A549 (cell line): ENCODE data around the gene DTWD2. TPM values are rescaled to one million over a fixed set of nuclear protein-coding genes. Genes with fewer than 3 reads are reported as not detected.

Experiments used
- ATAC-seq, 2 experiments: fragments of 200-7000 bp in 1 of 2; fragments of >200 bp in 1 of 2; cut with Nextera tagmentation in 1 of 2; cut with Tn5 transposase in 1 of 2; 3 replicates each; pipeline versions ENCODE4 v1.8.0 to v1.9.1; 2018 to 2020; ENCODE audit warnings: mild to moderate bottlenecking in 1 of 2, moderate library complexity in 1 of 2
- CTCF ChIA-PET: fragments of 300-600 bp; sonication (Branson Sonifier 250); formaldehyde crosslinking; extraction: SDS; loops from one replicate; lab custom pipeline; 2021; ENCODE audit warnings: antibody characterized with exemption, inconsistent platforms; lab: Yijun Ruan, JAX
- POLR2A ChIA-PET: fragments of 350-600 bp; formaldehyde crosslinking; extraction: SDS; loops from one replicate; lab custom pipeline; 2021; ENCODE audit warnings: antibody characterized with exemption, inconsistent platforms; lab: Yijun Ruan, JAX
- DNase-seq, 2 experiments: peaks; one replicate each; pipeline versions ENCODE4 v3.0.0 to v3.0.0-alpha.2; 2011 to 2016; ENCODE audit warnings: low read depth in 1 of 2, low spot score in 1 of 2
- FAIRE-seq: peaks from 2 replicates; lab custom pipeline; 2011; peaks lifted over from hg19 to GRCh38; lab: Jason Lieb, UNC
- H3K27ac ChIP-seq, 2 experiments: fragments of >200 bp; sonication (Bioruptor Twin); formaldehyde crosslinking; 3 replicates each; pipeline ENCODE4 v1.5.1; 2016 to 2017
- H3K4me1 ChIP-seq: fragments of >200 bp; sonication (Bioruptor Twin); formaldehyde crosslinking; 3 replicates; pipeline ENCODE4 v1.6.1; 2016
- H3K4me2 ChIP-seq: fragments of >200 bp; sonication (Bioruptor Twin); formaldehyde crosslinking; 3 replicates; pipeline ENCODE4 v1.6.1; 2016
- H3K4me3 ChIP-seq: fragments of >200 bp; sonication (Bioruptor Twin); formaldehyde crosslinking; 3 replicates; pipeline ENCODE4 v1.5.1; 2016
- H3K9me3 ChIP-seq: fragments of >200 bp; sonication (Bioruptor Twin); formaldehyde crosslinking; 3 replicates; pipeline ENCODE4 v1.6.1; 2016
- BHLHE40 ChIP-seq: IDR thresholded peaks from 2 replicates; pipeline ENCODE4 v1.6.1; 2012; ENCODE audit warnings: low read depth, low read length, inconsistent platforms
- CBX2 ChIP-seq: fragments of 200-600 bp; sonication (generic); IDR thresholded peaks from 2 replicates; pipeline ENCODE4 v1.6.1; 2016; ENCODE audit warnings: low read depth, mild to moderate bottlenecking, borderline replicate concordance
- ELK1 ChIP-seq: fragments of 150-350 bp; IDR thresholded peaks from 2 replicates; pipeline ENCODE4 v1.6.1; 2014; ENCODE audit warnings: low read depth, mild to moderate bottlenecking, low read length
- FOSL2 ChIP-seq, 2 experiments: fragments of 450-650 bp in 1 of 2; fragments of >200 bp in 1 of 2; sonication (Bioruptor Twin) in 1 of 2; formaldehyde crosslinking; IDR thresholded peaks; 2 replicates each; pipeline versions ENCODE4 v1.5.0 to v1.6.1; 2016 to 2020; ENCODE audit warnings: mild to moderate bottlenecking in 1 of 2, moderate library complexity in 1 of 2
- HDAC2 ChIP-seq: fragments of 200-600 bp; sonication (generic); IDR thresholded peaks from 2 replicates; pipeline ENCODE4 v1.6.1; 2016
- HEYL ChIP-seq: fragments of 250-450 bp; sonication (Bioruptor Pico); IDR thresholded peaks from 2 replicates; pipeline ENCODE4 v1.8.0; 2021; ENCODE audit warnings: mild to moderate bottlenecking, moderate library complexity
- HMGXB4 ChIP-seq: fragments of 250-450 bp; sonication (Bioruptor Pico); IDR thresholded peaks from 2 replicates; pipeline ENCODE4 v1.5.0; 2021; ENCODE audit warnings: mild to moderate bottlenecking, moderate library complexity, borderline replicate concordance
- KDM1A ChIP-seq: fragments of 200-600 bp; sonication (generic); IDR thresholded peaks from 2 replicates; pipeline ENCODE4 v1.6.1; 2016; ENCODE audit warnings: low read depth, mild to moderate bottlenecking
- KDM5A ChIP-seq: fragments of 200-600 bp; sonication (generic); IDR thresholded peaks from 2 replicates; pipeline ENCODE4 v1.6.1; 2016; ENCODE audit warnings: antibody characterized with exemption, mild to moderate bottlenecking
- MYC ChIP-seq: IDR thresholded peaks from 2 replicates; pipeline ENCODE4 v1.6.1; 2012; ENCODE audit warnings: mild to moderate bottlenecking, inconsistent platforms, low read length, improper control_type of control experiment, borderline replicate concordance
- PHF8 ChIP-seq: fragments of 200-600 bp; sonication (generic); IDR thresholded peaks from 2 replicates; pipeline ENCODE4 v1.6.1; 2016; ENCODE audit warnings: low read depth, mild to moderate bottlenecking, antibody characterized with exemption, moderate library complexity, borderline replicate concordance
- RARB ChIP-seq: fragments of 250-450 bp; sonication (Bioruptor Pico); IDR thresholded peaks from 2 replicates; pipeline ENCODE4 v1.8.0; 2021; ENCODE audit warnings: mild to moderate bottlenecking, moderate library complexity
- RCOR1 ChIP-seq: fragments of 150-350 bp; IDR thresholded peaks from 2 replicates; pipeline ENCODE4 v1.6.1; 2014; ENCODE audit warnings: antibody characterized with exemption, low read length, low read depth
- RNF2 ChIP-seq: fragments of 200-600 bp; sonication (generic); IDR thresholded peaks from 2 replicates; pipeline ENCODE4 v1.6.1; 2016; ENCODE audit warnings: low read depth, mild to moderate bottlenecking, antibody characterized with exemption, moderate library complexity, borderline replicate concordance
- TP53 ChIP-seq: fragments of 250-450 bp; sonication (Bioruptor Pico); IDR thresholded peaks from 2 replicates; pipeline ENCODE4 v1.5.0; 2021; ENCODE audit warnings: mild to moderate bottlenecking, moderate library complexity
- ZC3H11A ChIP-seq: fragments of 450-650 bp; IDR thresholded peaks from 2 replicates; pipeline ENCODE4 v1.6.1; 2014; ENCODE audit warnings: antibody characterized with exemption, mild to moderate bottlenecking
- ZFP36 ChIP-seq: fragments of 450-650 bp; IDR thresholded peaks from 2 replicates; pipeline ENCODE4 v1.6.1; 2014; ENCODE audit warnings: borderline replicate concordance; ENCODE audit not compliant: partially characterized antibody
- WGBS: methylation state at CpG from one replicate; pipeline ENCODE4 v1.1.6; 2017; ENCODE audit errors: missing lambda C conversion rate; 5-methylcytosine and 5-hydroxymethylcytosine counted together
- polyA plus RNA-seq, 4 experiments: library from polyadenylated mRNA; depleted of rRNA in 3 of 4; stranded (reverse); fragments of >200 nt; fragmentation: RNase III in 1 of 4; extraction: RNeasy Plus Mini Kit Qiagen cat#74134 plus additional on column Dnase treatment in 1 of 4; gene quantifications; 2 replicates in 3 of 4; 3 replicates in 1 of 4; pipeline ENCODE4 v1.2.3, GENCODE V29; 2011 to 2017

DTWD2 gene
- polyA plus RNA-seq, 2 of the 4 experiments (the other 2 are of a cell fraction) = 3.7 to 4.8 TPM

- TF ChIP-seq RNF2 (no peak), RARB (CRISPR knock-in tag) (no peak)
Measured at GRCh38 chr5:119032656-119033055, 44.3 kb upstream of the DTWD2 start (continued).

- POLR2A ChIA-PET = no interaction called here
- WGBS = 61% methylated on average over 4 of the region's 4 CpGs
- no peak overlapping the region for H3K4me3 ChIP-seq
Measured at GRCh38 chr5:119031905-119032304, 43.6 kb upstream of the DTWD2 start.

GRCh38 chr5:119031011-119031886, 42.9 kb upstream of the DTWD2 start:
- Histone ChIP-seq H3K4me3 (no peak overlapping the region), H3K9me3 (no peaks in the 10 kb centered on the region), H3K4me1 (peaks cover 7% of the 10 kb centered on the region; the same call in 2 of the 3 replicates), H3K27ac (no peak overlapping the region), H3K4me2 (no peak overlapping the region)
- ChIA-PET POLR2A (no interaction called here), CTCF (interaction anchor here (0.6 to 1.5 kb wide), 5 partner anchors 9 to 381 kb away, joined by 3 to 8 read pairs (median 3); partner anchors contain the start of gene DTWD2)
- FAIRE-seq = no peak
- 74% methylated on average over 5 of the region's 5 CpGs for WGBS
- DNase-seq = no peak
- ATAC-seq = no peak
- TF ChIP-seq BHLHE40 = no peak
- no peak for TF ChIP-seq KDM1A
- TF ChIP-seq CBX2 = no peak
- no peak for TF ChIP-seq HMGXB4
- TF ChIP-seq TP53 (CRISPR knock-in tag) = no peak
- TF ChIP-seq ZFP36 = no peak
- TF ChIP-seq FOSL2 (IDR thresholded peaks at IDR 0.05) = no peak
- no peak for TF ChIP-seq FOSL2 (CRISPR knock-in tag; IDR thresholded peaks at IDR 0.05)
- TF ChIP-seq HDAC2 = no peak
- TF ChIP-seq ZC3H11A = no peak

More at GRCh38 chr5:119031905-119032304, 43.6 kb upstream of the DTWD2 start:
- no peaks in the 10 kb centered on the region for H3K9me3 ChIP-seq
- FAIRE-seq = no peak
- peak in 1 of 2 experiments; percentile 30; a peak in 1 of 6 replicates for ATAC-seq
- H3K27ac ChIP-seq = no peak overlapping the region
- H3K4me1 ChIP-seq = peaks cover 13% of the 10 kb centered on the region; the same call in 2 of the 3 replicates
- DNase-seq = peak in 1 of 2 experiments; percentile 18
- no peak overlapping the region for H3K4me2 ChIP-seq
- no peak for TF ChIP-seq HEYL (CRISPR knock-in tag)
- TF ChIP-seq PHF8 = no peak
- no peak for TF ChIP-seq KDM5A
- no peak for TF ChIP-seq FOSL2 (IDR thresholded peaks at IDR 0.05)
- TF ChIP-seq FOSL2 (CRISPR knock-in tag; IDR thresholded peaks at IDR 0.05) = peak; percentile 37; the same call in 1 of the 2 replicates
- TF ChIP-seq MYC = no peak
- no peak for TF ChIP-seq RCOR1
- TF ChIP-seq ELK1 = no peak
- CTCF ChIA-PET = interaction anchor here (1.3 to 1.9 kb wide), 2 partner anchors 10 to 303 kb away, joined by 3 to 7 read pairs; no protein-coding TSS in a partner anchor
